OCI-LY7 (cell line): ENCODE measurements around the gene ESRP2. TPM values are rescaled to one million over a fixed set of nuclear protein-coding genes. Genes with fewer than 3 reads are reported as not detected.

Experiments used
- BruUV-seq: library from RNA; stranded (reverse); fragments of 400-500 nt; replicated peaks from 2 replicates; lab custom pipeline; 2021; lab: Mats Ljungman, UMichigan
- CTCF ChIA-PET: fragments of 300-600 bp; sonication (Branson Sonifier 250); formaldehyde crosslinking; loops from one replicate; lab custom pipeline; 2022; ENCODE audit warnings: antibody characterized with exemption; ENCODE audit not compliant: unreplicated experiment; lab: Charles Lee
- POLR2A ChIA-PET: fragments of 300-600 bp; sonication (Branson Sonifier 250); formaldehyde crosslinking; loops from one replicate; lab custom pipeline; 2022; ENCODE audit warnings: antibody characterized with exemption; lab: Charles Lee
- DNase-seq: peaks from one replicate; pipeline ENCODE4 v3.0.0-alpha.2; 2015; ENCODE audit warnings: low spot score
- H2AFZ ChIP-seq: fragments of 200-600 bp; sonication (generic), shearing (Covaris generic); 2 replicates; pipeline ENCODE4 v1.6.1; 2014; ENCODE audit warnings: mild to moderate bottlenecking, antibody characterized with exemption, low read length, moderate library complexity
- H3K27ac ChIP-seq: fragments of 200-600 bp; sonication (generic); 2 replicates; pipeline ENCODE4 v1.5.1; 2014; ENCODE audit warnings: mixed run types, low read depth, mild to moderate bottlenecking, moderate library complexity, low read length, inconsistent platforms; ENCODE audit not compliant: poor library complexity, severe bottlenecking
- H3K36me3 ChIP-seq: fragments of 200-600 bp; sonication (generic); 2 replicates; pipeline ENCODE4 v1.6.1; 2014; ENCODE audit warnings: mild to moderate bottlenecking, antibody characterized with exemption, low read length, moderate library complexity, mixed read lengths; ENCODE audit not compliant: insufficient read depth
- H3K4me1 ChIP-seq: fragments of 200-600 bp; sonication (generic); 2 replicates; pipeline ENCODE4 v1.5.1; 2014; ENCODE audit warnings: mild to moderate bottlenecking, low read length; ENCODE audit not compliant: insufficient read depth, poor library complexity, severe bottlenecking
- H3K4me2 ChIP-seq: fragments of 200-600 bp; sonication (generic); 2 replicates; pipeline ENCODE4 v1.6.1; 2014; ENCODE audit warnings: mild to moderate bottlenecking, low read length
- H3K4me3 ChIP-seq: fragments of 200-600 bp; sonication (generic); 2 replicates; pipeline ENCODE4 v1.5.1; 2014; ENCODE audit warnings: mild to moderate bottlenecking, low read depth, low read length; ENCODE audit not compliant: poor library complexity, severe bottlenecking
- H3K79me2 ChIP-seq: fragments of 200-600 bp; sonication (generic); 2 replicates; pipeline ENCODE4 v1.6.1; 2016; ENCODE audit warnings: low read depth, mild to moderate bottlenecking, low read length, moderate library complexity, mixed read lengths; ENCODE audit not compliant: insufficient read depth
- H3K9me2 ChIP-seq: fragments of 200-600 bp; sonication (generic); 2 replicates; pipeline ENCODE4 v1.6.1; 2016; ENCODE audit warnings: mild to moderate bottlenecking, low read length, mixed read lengths; ENCODE audit not compliant: insufficient read depth
- H3K9me3 ChIP-seq: fragments of 200-600 bp; sonication (generic); 2 replicates; pipeline ENCODE4 v1.6.1; 2014; ENCODE audit warnings: mild to moderate bottlenecking, mixed run types, low read length, mixed read lengths
- H4K20me1 ChIP-seq: fragments of 200-600 bp; sonication (generic); 2 replicates; pipeline ENCODE4 v1.6.1; 2014; ENCODE audit warnings: mild to moderate bottlenecking, antibody characterized with exemption, low read length, moderate library complexity, mixed read lengths; ENCODE audit not compliant: insufficient read depth
- CTCF ChIP-seq: fragments of 200-600 bp; sonication (generic); conservative IDR thresholded peaks from 2 replicates; pipeline ENCODE4 v1.5.1; 2014; ENCODE audit warnings: mild to moderate bottlenecking, antibody characterized with exemption, low read length, moderate library complexity, mixed read lengths
- EZH2phosphoT487 ChIP-seq: fragments of 200-600 bp; sonication (generic); IDR thresholded peaks from 2 replicates; pipeline ENCODE4 v1.6.1; 2018; ENCODE audit warnings: low read depth, borderline replicate concordance, mild to moderate bottlenecking, mixed run types, antibody characterized with exemption, low read length, moderate library complexity, mixed read lengths
- intact Hi-C: fragments of 100-400 bp; cut with micrococcal nuclease; formaldehyde crosslinking; loops from one replicate; pipeline ENCODE4 v1.10.0; 2022; ENCODE audit not compliant: unreplicated experiment
- total RNA-seq, 2 experiments: library from RNA; depleted of rRNA in 1 of 2; stranded (reverse); fragments of >200 nt in 1 of 2; shearing (Covaris generic) in 1 of 2; gene quantifications; 2 replicates each; pipeline ENCODE4 v1.2.3, GENCODE V29; 2014 to 2022

The ESRP2 gene
- total RNA-seq, 2 experiments from 2014 or later, result not detected

- BruUV-seq, result no TSS peak
Observed at GRCh38 chr16:68233835-68234187, 2.1 kb downstream of the ESRP2 start.

GRCh38 chr16:68233085-68233834 is 2.7 kb downstream of the ESRP2 start:
- no peaks in the 10 kb centered on the region for H3K9me3 ChIP-seq
- H4K20me1 ChIP-seq, result no peaks in the 10 kb centered on the region
- TF ChIP-seq EZH2phosphoT487 (no peak), CTCF (no peak)
- CTCF ChIA-PET, result no interaction called here
- no TSS peak for BruUV-seq
- H2AFZ ChIP-seq, result no peak overlapping the region
- H3K79me2 ChIP-seq, result no peaks in the 10 kb centered on the region
- no peaks in the 10 kb centered on the region for H3K9me2 ChIP-seq
- H3K36me3 ChIP-seq, result peaks cover 15% of the 10 kb centered on the region; the same call in 1 of the 2 replicates
- POLR2A ChIA-PET, result interaction anchor here (0.7 kb wide), 2 partner anchors 24 to 153 kb away, joined by 3 read pairs; no protein-coding TSS in a partner anchor
- no peak for DNase-seq
- H3K27ac ChIP-seq, result no peak overlapping the region
- H3K4me1 ChIP-seq, result peaks cover 37% of the 10 kb centered on the region
- intact Hi-C loops, result no loop called here
- H3K4me3 ChIP-seq, result no peak overlapping the region
- no peak overlapping the region for H3K4me2 ChIP-seq

More at GRCh38 chr16:68233835-68234187, 2.1 kb downstream of the ESRP2 start:
- DNase-seq, result no peak
- Histone ChIP-seq H3K9me3 (no peaks in the 10 kb centered on the region), H3K4me2 (no peak overlapping the region), H4K20me1 (no peaks in the 10 kb centered on the region), H2AFZ (no peak overlapping the region), H3K4me1 (peaks cover 37% of the 10 kb centered on the region), H3K36me3 (peaks cover 11% of the 10 kb centered on the region; the same call in 1 of the 2 replicates), H3K27ac (no peak overlapping the region), H3K4me3 (no peak overlapping the region), H3K79me2 (no peaks in the 10 kb centered on the region), H3K9me2 (no peaks in the 10 kb centered on the region)
- no peak for TF ChIP-seq EZH2phosphoT487
- TF ChIP-seq CTCF, result no peak
- intact Hi-C loops, result no loop called here
- CTCF ChIA-PET, result no interaction called here
- POLR2A ChIA-PET, result no interaction called here

GRCh38 chr16:68232335-68232734 is 3.6 kb downstream of the ESRP2 start:
- POLR2A ChIA-PET, result interaction anchor here (0.7 kb wide), 2 partner anchors 25 to 152 kb away, joined by 3 read pairs; no protein-coding TSS in a partner anchor
- DNase-seq, result no peak
- peaks cover 25% of the 10 kb centered on the region; the same call in 1 of the 2 replicates for H3K36me3 ChIP-seq
- no peaks in the 10 kb centered on the region for H3K9me2 ChIP-seq
- no peak overlapping the region for H3K4me2 ChIP-seq
- H3K4me1 ChIP-seq, result peaks cover 40% of the 10 kb centered on the region
- intact Hi-C loops, result no loop called here
- no peaks in the 10 kb centered on the region for H3K79me2 ChIP-seq
- no peak overlapping the region for H3K27ac ChIP-seq
- no TSS peak for BruUV-seq
- no peak overlapping the region for H2AFZ ChIP-seq
- TF ChIP-seq EZH2phosphoT487 (no peak), CTCF (no peak)
- CTCF ChIA-PET, result no interaction called here
- H3K9me3 ChIP-seq, result no peaks in the 10 kb centered on the region
- no peak overlapping the region for H3K4me3 ChIP-seq
- H4K20me1 ChIP-seq, result no peaks in the 10 kb centered on the region
